GM21381 (cell line): Measurements from ENCODE around the gene CNGA2.

Source experiments
- ATAC-seq: cut with Tn5 transposase; IDR thresholded peaks from one replicate; pipeline ENCODE4 v1.9.1; 2021; ENCODE audit warnings: mild to moderate bottlenecking, moderate library complexity; ENCODE audit not compliant: unreplicated experiment

Gene CNGA2

DNA sequence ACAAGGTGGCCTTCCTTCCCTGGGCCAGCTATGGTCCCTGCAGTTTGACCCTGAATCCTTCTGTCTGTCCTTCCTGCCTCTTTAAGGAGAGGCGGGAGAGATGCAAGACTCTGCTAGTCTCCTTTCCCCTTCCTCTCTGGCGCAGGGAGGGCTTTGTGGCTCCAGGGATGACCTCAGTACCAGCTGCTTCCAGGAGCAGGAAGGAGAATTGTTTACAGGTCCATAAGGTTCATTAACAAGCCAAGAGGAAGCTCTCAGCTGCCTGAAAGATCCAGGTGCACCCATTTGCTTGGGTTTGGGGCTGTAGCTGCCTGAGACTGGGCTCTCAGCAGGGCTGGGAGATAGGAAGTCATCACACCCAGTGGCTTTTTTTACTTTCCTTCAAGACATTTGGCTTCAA lies 22.8 kb upstream of the CNGA2 start:
- no peak for ATAC-seq

DNA sequence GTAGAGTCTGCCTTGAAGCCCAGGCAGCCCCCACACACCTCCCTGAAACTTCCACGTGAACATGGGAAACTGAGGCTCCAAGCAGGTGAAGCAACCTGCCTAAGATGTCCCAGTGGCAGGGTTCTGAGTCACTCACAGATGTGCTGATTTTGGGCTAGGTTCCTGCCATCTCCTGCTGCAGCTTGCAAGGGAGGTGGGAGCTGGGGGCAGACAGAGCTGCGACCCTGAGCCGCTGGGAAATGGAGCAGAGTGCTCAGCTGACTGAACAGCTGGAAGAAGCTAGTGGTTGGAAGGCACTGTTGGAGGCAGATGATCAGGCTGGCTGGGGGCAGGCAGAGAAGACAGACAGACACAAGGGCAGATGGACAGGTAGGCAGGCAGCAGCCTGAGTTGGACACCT lies 22.3 kb upstream of the CNGA2 start:
- ATAC-seq: no peak

DNA sequence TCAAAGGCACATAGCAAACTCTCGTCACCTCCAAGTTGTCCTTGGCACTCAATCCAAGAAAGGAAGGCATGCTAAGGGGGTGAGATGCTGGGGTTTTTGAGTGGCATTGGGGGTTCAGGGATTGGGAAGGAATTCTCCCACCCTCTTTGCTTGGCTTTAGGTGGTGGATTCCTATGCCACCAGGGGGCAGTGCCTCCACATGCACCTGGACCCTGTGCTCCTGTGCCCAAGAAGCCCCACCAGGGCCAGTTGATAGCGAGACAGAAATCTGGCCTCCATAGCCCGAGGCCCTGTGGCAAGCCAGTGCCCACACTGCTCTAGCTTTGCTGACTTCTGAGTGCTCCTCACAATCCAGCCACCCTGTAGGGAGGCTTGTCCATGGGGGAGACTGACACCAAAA lies 20.7 kb upstream of the CNGA2 start:
- no peak for ATAC-seq

DNA sequence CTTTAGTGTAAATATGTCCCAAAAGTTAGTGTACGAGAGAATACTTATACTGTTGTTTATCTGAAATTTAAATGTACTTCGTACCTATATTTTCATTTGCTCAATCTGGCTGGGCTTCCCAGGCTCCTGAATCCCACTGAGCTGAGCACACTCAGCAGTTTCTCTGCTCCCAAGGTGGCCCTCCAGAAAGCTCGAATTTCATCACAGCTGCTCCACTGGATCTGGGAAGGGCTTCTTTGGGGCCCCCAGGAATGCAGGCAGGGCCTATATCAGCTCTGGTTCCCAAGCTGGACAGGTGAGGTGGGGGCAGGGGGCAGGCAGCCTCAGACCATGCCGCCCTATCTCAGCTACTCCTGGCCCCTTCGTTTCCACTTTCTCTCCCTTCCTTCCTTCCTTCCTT lies 20.2 kb upstream of the CNGA2 start:
- ATAC-seq: no peak

DNA sequence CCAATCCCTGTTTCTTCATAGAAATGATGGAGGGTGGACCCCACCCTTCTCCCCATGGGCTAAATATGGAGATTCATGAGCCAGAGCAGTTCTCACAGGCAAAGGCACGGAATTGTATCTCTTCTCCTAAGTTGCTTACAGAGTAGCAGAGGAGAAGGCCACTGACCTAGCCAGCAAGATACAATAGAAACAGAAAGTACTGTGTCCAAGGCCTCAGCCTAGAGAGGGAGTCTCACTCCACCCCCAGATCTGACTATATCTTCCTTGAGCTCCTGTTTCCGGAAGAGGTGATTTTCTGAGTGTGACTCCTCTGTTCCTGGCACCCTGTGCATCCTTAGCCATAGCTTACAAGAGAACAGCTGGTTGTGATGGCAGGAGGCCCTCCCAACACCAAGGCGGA lies 18.8 kb upstream of the CNGA2 start, which contains the start of gene FATE1:
Gene FATE1, plus strand, starts transcription at position 284 of the 400 bp plus-strand sequence. Its CDS starts 85 bp downstream, at position 369.
- ATAC-seq: no peak

DNA sequence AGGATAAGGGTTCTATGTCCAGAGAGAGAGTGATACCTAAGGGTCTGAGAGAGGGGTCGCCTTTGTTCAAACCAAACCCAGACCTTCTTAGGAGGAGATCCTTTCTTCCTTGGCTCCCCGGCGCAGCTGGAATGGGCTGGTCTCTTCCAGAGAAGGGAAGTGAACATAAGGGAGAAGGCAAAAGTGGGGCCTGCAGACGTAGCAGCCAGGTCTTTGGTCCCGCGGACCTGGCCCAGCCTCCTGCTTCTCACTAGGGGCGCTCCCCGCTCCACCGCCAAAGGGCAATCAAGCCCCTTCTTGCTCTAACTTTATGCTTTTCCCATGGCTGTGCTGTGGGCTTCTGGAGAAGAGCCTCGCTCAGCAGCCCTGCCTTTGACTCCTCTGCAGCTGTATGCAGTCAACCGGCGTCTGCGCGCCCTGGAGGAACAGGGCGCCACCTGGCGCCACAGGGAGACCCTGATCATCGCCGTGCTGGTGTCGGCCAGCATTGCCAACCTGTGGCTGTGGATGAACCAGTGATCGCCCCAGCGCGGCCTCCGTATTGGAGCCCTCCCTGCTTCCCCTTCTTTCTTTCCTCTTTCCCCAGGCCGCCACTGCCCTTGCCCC lies 12.2 kb upstream of the CNGA2 start:
- ATAC-seq: no peak

DNA sequence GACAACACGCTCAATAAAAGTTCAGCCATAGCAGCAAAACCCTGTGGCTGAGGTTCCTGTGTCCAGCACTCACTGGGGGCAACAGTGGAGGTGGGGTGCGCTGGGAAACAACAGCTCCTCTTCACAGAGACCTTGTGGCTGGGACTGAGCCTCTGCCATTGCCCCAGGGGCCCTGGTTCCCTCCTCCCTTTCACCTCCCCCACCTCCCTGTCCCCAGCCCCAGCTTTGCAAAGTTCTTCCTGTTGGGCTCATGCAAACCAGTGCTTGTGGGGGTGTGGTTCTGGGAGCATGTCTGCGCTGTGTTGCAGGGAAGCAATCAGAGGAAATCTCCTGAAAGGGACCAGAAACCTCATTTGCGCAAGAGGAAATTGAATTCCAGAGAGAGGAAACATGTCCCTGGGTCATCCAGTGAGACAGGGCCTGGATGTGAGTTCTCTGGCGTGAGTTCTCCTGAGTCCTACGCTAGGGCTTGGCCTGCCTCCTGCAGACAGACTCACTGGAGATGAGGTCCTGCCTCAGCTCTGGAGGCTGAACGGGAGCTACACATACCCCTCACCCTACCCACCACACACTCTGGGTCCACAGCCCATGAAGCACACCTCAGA lies 11.3 kb upstream of the CNGA2 start:
- ATAC-seq: no peak

DNA sequence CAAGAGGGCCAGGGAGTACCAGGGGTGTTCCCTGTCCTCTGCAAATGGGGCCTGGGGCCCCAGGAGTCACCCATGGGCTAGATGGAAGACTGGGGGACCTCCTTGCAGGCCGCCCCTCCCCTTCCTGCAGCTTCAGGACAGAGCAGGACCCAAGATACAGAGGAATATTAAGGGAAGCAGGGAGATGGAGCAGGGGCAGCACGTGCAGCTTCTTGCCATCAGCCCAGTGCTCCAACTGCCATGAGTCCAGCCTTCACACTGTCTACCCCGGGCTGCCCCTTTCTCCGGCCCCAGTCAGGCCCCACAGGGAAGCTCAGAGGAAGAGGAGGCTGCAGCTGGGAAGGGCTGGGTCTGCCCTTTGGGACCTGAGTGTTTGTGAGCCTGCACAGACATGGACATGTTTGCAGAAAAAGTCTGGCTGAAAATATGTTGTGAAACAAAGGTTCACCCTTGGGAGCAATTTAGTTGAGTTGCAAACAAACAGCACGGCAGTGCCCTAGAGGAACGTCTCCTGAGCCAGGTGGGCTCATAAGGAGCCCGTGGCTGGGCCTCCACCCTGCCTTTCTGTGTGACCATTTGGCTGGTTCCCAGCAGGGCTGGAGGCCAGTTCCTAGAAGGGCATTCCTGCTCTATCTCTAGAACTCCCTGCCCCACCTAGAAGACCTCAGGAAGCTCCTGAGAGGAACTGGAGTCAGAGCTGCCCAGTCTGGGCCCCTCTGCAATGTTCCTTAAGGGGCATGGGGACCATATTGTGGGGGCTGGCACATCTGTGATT lies 9.8 kb upstream of the CNGA2 start:
- no peak for ATAC-seq

DNA sequence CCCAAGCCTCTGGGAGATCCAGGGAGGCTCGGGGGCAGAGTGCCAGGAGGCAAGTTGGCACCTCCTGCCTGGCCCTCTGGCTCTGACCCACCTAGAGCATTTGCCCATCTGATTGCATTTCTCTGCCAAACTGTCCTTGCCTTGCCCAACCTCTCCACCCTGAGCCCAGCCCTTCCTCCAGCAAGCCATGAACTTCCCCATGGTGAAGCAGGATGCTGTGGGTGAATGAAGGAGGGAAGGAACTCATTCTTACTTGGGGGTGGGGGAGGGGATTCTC lies 9.3 kb upstream of the CNGA2 start:
- ATAC-seq: no peak

DNA sequence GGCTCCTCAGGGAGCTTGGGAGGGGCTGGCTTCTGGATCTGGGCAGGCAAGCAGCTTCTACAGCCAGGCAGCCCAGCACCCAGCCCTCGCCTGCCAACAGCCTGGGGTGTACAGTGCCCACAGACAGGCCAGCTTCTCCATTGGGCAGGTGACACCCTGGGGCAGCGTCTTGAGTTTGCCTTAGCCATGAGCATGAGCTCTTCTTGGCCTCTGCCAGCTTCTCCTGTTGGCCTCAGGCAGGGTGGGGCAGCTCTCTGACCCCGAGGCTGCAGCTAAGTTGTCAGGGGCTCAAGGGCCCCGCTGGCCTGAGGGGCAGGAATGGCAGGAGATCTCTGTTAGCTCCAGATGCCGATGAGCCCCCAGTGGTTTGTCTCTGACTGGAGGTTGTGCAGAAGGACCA lies 7.8 kb upstream of the CNGA2 start:
- ATAC-seq: no peak

DNA sequence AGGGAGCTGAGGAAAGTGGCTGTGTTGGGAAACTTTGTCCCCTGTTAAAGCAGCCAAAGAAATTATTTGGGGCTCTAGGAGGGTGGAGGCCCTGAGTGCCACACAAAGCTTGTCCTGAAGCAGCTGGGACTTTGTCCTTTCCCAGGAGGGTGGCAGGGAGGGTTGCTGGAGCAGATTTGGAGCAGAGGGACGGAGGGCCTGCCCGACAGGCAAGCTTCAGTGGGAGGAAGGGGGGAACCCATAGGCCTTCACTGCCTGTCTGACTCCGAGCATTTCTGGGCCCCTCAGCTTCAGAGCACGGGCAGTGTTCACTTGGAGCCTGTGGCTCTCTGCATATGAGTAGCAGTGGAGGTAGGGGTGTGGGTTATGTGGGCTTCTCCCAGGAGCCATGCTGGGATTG lies 7.2 kb upstream of the CNGA2 start:
- no peak for ATAC-seq

DNA sequence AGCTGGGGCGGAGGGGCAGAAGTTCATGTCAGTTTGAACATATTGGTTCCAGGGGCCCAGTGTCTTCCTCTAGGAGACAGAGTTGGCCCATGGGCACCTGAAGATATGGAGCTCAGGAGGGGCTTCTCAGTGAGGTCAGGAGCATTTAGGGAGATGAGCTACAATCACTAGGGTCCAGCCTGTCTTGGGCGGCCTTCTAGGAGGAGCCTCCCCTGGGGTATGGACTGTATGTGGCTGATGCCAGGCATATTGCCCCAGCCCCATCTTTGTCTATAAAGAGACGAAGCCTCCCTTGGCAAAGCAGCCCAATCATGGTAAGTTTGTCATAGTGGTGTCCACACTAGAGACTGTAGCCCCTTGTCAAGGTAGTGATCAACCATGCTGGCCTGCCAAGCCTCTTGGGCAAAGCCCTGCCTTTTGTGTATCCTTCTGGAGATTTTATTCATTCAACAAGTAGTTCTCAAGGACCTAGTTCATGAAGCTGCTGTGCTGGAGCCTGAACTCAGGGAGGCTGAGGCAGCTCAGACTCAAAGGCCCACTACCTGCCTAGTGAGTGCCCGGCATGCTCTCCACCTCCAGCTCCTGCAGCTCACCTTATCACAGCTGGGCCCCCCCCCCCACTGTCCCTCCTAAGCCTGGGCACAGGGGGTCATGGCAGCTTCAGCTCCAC lies 5.4 kb upstream of the CNGA2 start:
- no peak for ATAC-seq

DNA sequence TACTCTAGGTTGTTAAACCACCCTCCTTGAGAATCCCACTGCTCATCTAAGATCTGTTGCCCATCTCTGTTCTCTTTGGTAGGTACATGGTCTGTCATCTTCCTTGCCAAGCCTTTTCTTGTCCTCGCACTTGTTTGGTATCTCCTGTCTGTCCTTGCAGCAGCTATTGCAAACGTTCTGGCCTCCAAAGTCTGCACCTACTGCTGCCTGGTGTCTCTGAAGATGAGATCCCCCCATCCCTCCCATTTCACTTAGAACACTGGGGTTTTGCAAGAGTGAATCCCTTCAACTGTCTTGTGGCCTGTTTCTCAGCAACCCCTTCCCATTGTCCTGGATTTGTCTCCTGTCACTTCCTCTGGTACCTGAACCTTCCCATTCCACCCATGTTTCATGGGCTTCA lies 673 bp downstream of the CNGA2 start:
- no peak for ATAC-seq

DNA sequence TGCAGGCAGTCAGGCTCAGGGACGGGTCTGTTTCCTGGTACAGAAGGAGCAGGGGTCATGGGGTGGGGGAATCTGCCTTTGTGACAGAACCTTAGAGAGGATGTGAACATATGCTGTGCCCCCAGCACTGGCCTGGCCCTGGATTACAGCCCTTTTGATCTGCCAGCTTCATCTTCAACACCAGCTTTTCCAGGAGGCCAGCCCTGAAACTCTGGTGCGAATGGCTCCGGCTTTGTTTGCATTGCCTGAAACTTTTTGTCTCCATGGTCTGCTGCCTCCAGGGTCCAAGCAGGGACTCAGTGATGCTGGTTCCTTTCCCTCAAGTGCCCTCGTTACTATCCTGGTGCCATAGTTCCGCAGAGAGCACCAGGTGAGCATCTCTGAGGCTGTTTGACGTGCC lies 2.1 kb downstream of the CNGA2 start:
- no peak for ATAC-seq

DNA sequence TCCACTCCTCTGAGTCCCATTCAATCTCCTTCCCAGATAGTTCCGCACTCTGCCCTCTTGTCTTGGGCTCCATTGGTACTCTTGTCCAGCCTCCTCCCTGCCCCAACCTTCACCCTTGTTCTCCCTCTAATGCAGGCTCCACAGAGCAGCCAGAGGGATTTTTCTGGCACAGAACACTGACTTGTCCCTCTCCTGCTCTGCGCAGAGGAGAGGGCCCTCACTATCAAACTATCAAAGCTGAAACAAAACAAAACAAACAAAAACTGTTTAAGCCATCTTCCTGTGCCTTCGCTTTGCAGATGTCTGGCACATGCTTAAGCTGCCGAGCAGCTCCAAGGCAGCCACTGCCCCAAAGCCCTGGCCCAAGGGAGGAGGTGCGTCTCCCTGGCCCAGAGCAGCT lies 2.9 kb downstream of the CNGA2 start:
- no peak for ATAC-seq

DNA sequence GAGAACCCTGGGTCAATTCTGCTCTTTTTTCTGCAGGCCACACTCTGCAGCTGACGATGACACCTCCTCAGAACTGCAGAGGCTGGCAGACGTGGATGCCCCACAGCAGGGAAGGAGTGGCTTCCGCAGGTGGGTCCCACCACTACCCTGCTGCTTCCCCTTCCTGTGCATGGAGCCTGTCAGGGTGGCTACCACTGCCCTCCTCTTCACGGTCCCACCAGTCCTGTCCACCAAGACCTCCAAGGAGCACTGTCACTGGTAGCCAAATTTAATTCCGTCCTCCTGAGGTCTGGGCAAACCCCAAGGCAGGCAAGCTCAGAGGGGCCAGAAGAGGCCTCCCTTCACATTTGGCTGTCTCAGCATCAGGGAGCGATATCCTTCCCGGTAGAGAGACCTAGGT lies 4.2 kb downstream of the CNGA2 start:
- no peak for ATAC-seq

DNA sequence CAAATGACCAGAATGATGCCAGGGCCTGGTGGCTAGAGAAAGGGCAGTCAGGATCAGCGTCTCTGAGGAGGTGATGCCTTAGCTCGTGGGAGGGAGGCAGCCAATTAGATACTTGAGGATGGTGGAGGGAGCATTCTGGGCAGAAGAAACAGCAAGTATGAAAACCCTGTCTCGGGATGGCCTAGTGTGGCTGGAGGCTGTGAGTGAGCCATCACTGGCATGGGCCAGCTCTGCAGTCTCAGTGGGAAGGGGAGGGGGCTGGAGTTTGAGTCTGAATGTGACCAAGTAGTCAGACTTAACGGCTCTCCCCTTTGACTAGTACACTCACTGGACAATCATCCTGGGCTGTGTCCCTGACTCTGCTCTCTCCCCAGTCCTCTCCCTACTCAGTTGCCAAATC lies 7.1 kb downstream of the CNGA2 start:
- ATAC-seq: no peak

DNA sequence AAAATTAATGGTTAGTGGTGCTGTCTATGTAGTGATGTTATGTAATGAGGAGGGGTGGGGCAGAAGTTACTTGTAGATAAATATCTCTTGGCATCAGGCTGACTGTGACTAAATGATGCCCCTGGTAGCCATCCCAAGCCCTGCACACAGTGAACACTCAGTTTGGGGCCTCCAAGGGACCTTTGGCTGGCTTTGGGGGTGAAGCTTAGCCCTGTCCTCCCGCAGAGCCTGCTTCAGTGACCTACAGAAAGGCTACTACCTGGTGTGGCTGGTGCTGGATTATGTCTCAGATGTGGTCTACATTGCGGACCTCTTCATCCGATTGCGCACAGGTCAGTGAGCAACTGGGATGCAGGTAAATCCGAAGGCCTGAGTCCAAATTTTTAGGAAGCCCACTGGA lies 7.8 kb downstream of the CNGA2 start:
- ATAC-seq: no peak

DNA sequence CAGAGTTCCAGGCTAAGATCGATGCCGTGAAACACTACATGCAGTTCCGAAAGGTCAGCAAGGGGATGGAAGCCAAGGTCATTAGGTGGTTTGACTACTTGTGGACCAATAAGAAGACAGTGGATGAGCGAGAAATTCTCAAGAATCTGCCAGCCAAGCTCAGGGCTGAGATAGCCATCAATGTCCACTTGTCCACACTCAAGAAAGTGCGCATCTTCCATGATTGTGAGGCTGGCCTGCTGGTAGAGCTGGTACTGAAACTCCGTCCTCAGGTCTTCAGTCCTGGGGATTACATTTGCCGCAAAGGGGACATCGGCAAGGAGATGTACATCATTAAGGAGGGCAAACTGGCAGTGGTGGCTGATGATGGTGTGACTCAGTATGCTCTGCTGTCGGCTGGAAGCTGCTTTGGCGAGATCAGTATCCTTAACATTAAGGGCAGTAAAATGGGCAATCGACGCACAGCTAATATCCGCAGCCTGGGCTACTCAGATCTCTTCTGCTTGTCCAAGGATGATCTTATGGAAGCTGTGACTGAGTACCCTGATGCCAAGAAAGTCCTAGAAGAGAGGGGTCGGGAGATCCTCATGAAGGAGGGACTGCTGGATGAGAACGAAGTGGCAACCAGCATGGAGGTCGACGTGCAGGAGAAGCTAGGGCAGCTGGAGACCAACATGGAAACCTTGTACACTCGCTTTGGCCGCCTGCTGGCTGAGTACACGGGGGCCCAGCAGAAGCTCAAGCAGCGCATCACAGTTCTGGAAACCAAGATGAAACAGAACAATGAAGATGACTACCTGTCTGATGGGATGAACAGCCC lies 9.3 kb downstream of the CNGA2 start:
- no peak for ATAC-seq

DNA sequence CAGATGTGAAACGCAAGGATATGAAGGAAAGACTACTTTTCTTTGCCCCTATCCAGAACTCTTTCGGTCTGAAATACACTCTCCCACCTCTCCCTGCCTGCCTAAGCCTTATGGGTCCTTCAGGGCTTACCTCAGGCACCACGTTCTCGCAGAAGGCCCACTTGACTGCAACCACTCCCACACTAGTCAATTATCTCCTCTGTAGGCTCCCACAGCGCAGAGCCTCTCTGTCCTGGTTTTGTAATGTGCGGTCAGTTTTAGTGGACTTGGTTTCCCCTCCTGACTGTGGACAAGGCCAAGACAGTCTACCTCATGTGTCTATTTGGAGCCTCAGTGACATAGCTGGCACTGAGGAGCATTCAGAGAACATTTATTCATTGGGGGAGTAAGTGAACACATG lies 11.1 kb downstream of the CNGA2 start:
- ATAC-seq: no peak

DNA sequence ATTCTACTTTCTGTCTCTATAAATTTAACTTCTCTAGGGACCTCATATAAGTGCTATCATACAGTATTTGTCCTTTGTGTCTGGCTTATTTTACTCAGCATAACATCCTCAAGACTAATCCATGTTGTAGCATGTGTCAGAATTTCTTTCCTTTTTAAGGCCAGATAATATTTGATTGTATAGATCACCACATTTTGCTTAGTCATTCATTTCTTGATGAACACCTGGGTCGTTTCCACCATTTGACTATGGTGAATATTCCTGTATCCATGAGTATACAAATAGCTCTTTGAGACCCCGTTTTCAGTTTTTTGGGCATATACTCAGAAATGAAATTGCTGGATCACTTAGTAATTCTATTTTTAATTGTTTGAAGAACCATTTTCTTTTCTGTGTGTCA lies 12.0 kb downstream of the CNGA2 start:
- no peak for ATAC-seq
